Esophagus (tissue), 2 donors: ENCODE measurements around the gene RAI1. TPM values are rescaled to one million over a fixed set of nuclear protein-coding genes. Genes with fewer than 3 reads are reported as not detected.

ENCODE experiments used
- H3K27ac ChIP-seq, 2 donors: one replicate each; pipeline ENCODE4 v1.5.1; 2013; ENCODE audit warnings: low read depth in 2 of 2, mild to moderate bottlenecking in 2 of 2, inconsistent platforms in 1 of 2, low read length in 1 of 2, moderate library complexity in 1 of 2
- H3K27me3 ChIP-seq, 2 donors: one replicate each; pipeline ENCODE4 v1.6.1; 2013; ENCODE audit warnings: low read length in 2 of 2, control low read depth in 1 of 2, mild to moderate bottlenecking in 1 of 2; ENCODE audit not compliant: insufficient read depth in 2 of 2, control insufficient read depth in 1 of 2
- H3K36me3 ChIP-seq, 2 donors: one replicate each; pipeline ENCODE4 v1.6.1; 2013; ENCODE audit warnings: low read length in 1 of 2; ENCODE audit not compliant: control insufficient read depth in 2 of 2, insufficient read depth in 2 of 2
- H3K4me1 ChIP-seq, 2 donors: one replicate each; pipeline ENCODE4 v1.6.1; 2013; ENCODE audit warnings: low read length in 1 of 2; ENCODE audit not compliant: control insufficient read depth in 2 of 2, insufficient read depth in 2 of 2
- H3K4me3 ChIP-seq, 2 donors: one replicate each; pipeline ENCODE4 v1.5.1; 2013; ENCODE audit warnings: low read length in 2 of 2, mild to moderate bottlenecking in 2 of 2, low read depth in 1 of 2, moderate library complexity in 1 of 2
- H3K9me3 ChIP-seq, 2 donors: one replicate each; pipeline ENCODE4 v1.6.1; 2013; ENCODE audit warnings: mild to moderate bottlenecking in 2 of 2, low read depth in 1 of 2, low read length in 1 of 2, moderate library complexity in 1 of 2; ENCODE audit not compliant: control insufficient read depth in 2 of 2, insufficient read depth in 1 of 2
- WGBS, 2 donors: extraction: QIAGEN DNeasy Blood & Tissue Kit; methylation state at CpG; one replicate each; pipeline ENCODE4 v1.1.7; 2013; 5-methylcytosine and 5-hydroxymethylcytosine counted together
- polyA plus RNA-seq, 2 donors: library from polyadenylated mRNA; stranded (reverse); fragments of 200-250 nt; gene quantifications; one replicate each; pipeline ENCODE4 v1.2.3, GENCODE V29; 2013
- donor health status: healthy with polysubstance abuse.
- donor health status: Bipolar disorder and iron deficiency.

RAI1 gene
- polyA plus RNA-seq, 2 donors = 10.7 to 14.4 TPM

GRCh38 chr17:17696882-17697633 is 15.8 kb downstream of the RAI1 start:
- Histone ChIP-seq H3K27me3 (no peaks in the 10 kb centered on the region), H3K27ac (peak overlapping the region; percentile 52 to 92), H3K4me3 (no peak overlapping the region), H3K9me3 (no peaks in the 10 kb centered on the region), H3K4me1 (peaks cover 21 to 66% of the 10 kb centered on the region in 2 donors), H3K36me3 (no peaks in the 10 kb centered on the region)
- WGBS, 2 donors = 48 to 51% methylated on average over 13 of the region's 13 CpGs

DNA sequence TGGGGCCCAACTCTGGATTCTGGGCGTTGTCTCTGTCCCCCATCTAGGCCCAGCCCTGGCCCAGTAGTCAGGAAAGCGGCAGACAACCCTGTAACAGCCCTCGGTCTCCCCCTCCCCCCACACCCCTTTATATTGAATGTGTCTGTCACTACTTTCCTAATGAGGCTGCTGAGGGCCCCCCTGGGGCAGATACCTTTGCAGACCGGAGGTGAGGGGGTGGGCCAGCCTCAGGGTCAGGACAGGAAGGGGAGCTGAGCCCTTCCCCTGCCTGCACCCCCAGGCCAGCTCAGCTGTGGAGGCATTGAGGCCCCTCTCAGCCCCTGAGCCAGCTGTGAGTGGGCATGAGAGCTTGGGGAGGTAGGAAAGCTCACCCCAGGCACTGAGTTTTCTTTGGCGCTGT is 17.1 kb downstream of the RAI1 start:
- Histone ChIP-seq H3K9me3 (no peaks in the 10 kb centered on the region), H3K27me3 (no peaks in the 10 kb centered on the region), H3K27ac (peak overlapping the region; percentile 24 to 82), H3K4me1 (peaks cover 20 to 64% of the 10 kb centered on the region in 2 donors), H3K4me3 (no peak overlapping the region), H3K36me3 (no peaks in the 10 kb centered on the region)
- 59 to 64% methylated on average over 5 of the region's 5 CpGs for WGBS, 2 donors

- no peaks in the 10 kb centered on the region for H3K36me3 ChIP-seq
- H3K4me1 ChIP-seq = peaks cover 19 to 62% of the 10 kb centered on the region in 2 donors
- no peak overlapping the region for H3K4me3 ChIP-seq
- no peaks in the 10 kb centered on the region for H3K27me3 ChIP-seq
- no peaks in the 10 kb centered on the region for H3K9me3 ChIP-seq
- 37 to 58% methylated on average over 8 of the region's 8 CpGs for WGBS, 2 donors
- H3K27ac ChIP-seq = peak overlapping the region; percentile 24 to 82
Measured at GRCh38 chr17:17698869-17699351, 17.7 kb downstream of the RAI1 start.

DNA sequence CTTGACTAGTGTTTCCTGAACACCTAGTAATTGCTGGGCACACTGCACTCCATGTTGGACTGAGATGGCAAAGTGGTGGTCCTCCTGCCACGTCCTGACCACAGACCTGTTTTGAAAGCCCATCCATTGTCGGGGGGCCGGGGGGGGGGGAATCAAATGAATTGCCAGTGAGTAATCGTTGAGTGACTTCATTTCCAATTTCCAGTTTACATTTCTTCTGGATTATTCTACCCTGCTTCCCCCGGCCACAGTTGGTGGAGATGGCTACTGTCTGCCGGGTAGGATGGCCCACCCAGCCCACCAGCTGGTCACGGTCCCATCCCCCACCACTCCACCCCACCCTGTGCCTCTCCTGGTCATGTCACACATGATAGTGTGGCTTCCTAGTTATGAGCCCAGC is 18.2 kb downstream of the RAI1 start:
- H3K4me1 ChIP-seq = peaks cover 19 to 65% of the 10 kb centered on the region in 2 donors
- WGBS, 2 donors = 66 to 68% methylated on average over 7 of the region's 7 CpGs

DNA sequence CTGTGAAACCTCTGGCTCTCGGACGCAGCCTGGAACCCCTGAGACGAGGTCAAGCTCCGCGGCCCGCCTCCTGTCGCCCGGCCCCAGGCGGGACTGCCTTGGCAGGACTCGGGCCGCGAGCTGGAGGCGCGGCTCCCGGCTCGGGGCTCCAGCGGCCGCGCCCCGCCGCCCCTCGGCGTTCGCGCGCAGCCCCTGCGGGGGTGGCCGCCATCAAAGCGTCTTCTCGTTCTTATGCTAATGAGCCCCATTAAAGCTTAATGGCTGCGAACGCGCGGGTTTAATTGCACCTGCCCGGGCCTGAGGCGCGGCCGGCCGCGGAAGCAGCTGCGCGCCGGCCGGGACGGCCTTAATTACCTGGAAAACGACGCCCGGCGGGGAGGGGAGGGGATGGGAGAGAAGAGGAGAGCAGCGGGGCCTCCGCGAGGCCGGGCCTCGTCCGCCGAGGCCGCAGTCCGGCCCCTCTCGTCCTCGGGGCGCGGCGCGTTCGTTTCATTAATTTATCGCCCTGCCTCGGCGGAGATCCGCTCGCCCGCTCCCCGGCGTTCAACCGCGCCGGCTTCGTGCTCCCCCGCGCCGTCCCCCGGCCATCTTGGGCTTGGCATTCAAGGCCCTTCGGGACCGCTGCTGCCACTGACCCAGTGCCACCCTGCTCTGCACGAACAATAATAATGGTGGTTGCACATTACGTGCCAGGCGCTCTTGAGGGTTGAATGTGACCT is 19.2 kb downstream of the RAI1 start:
- Histone ChIP-seq H3K27me3 (no peaks in the 10 kb centered on the region), H3K4me3 (peak overlapping the region; percentile 7 to 18), H3K27ac (peak overlapping the region; percentile 17 to 63), H3K36me3 (peaks cover 0 to 2% of the 10 kb centered on the region in 2 donors), H3K9me3 (no peaks in the 10 kb centered on the region), H3K4me1 (peaks cover 19 to 61% of the 10 kb centered on the region in 2 donors)
- 30 to 32% methylated on average over 81 to 86 of the region's 86 CpGs for WGBS, 2 donors

More for the DNA sequence above, 18.2 kb downstream of the RAI1 start:
- Histone ChIP-seq H3K4me3 (no peak overlapping the region), H3K27me3 (no peaks in the 10 kb centered on the region), H3K9me3 (no peaks in the 10 kb centered on the region), H3K27ac (peak overlapping the region; percentile 15 to 82), H3K36me3 (peaks cover 0 to 2% of the 10 kb centered on the region in 2 donors)

DNA sequence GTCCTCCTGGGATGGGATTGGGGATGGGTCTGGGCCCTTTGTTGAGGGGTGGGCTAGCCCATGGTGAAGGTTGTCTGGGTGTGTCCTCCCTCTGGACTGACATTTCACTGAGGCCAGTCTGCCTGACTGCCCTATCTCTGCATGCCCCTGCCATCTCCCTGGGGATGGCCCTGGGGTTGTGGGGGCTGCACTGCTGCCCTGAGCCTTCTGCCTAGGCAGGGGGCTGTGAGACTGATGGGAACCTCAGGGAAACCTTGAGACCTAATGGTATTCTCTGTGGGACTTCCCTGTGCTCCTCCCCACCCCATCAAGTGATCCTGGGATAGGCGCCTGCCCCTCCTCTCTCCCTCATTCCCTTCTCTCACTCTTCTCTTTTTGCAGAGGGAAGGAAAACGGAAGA is 19.9 kb downstream of the RAI1 start:
- no peak overlapping the region for H3K27ac ChIP-seq
- peaks cover 0 to 2% of the 10 kb centered on the region in 2 donors for H3K36me3 ChIP-seq
- no peaks in the 10 kb centered on the region for H3K27me3 ChIP-seq
- H3K4me1 ChIP-seq = peaks cover 19 to 58% of the 10 kb centered on the region in 2 donors
- no peaks in the 10 kb centered on the region for H3K9me3 ChIP-seq
- no peak overlapping the region for H3K4me3 ChIP-seq
- 78 to 90% methylated on average over 1 to 2 of the region's 2 CpGs for WGBS, 2 donors

DNA sequence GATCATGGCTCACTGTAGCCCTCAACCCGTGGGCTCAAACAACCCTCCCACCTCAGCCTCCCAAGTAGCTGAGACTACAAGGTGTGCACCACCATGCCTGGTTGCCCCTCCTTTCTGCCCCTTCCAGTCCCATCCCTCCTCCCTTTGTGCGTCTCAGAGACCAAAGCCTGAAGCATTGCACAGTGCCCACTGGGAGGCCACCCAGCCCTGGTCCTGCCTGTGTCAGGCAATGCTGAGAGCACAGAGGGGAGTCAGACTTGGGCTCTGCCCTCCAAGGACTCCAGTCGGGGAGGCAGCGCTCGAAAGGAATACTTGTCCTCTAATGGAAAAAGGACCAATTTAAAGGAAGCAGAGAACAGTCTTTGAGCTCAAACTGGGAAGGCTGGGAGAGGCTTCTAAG is 20.4 kb downstream of the RAI1 start:
- peaks cover 19 to 55% of the 10 kb centered on the region in 2 donors for H3K4me1 ChIP-seq
- H3K27ac ChIP-seq = no peak overlapping the region
- H3K4me3 ChIP-seq = no peak overlapping the region
- H3K27me3 ChIP-seq = no peaks in the 10 kb centered on the region
- no peaks in the 10 kb centered on the region for H3K9me3 ChIP-seq
- H3K36me3 ChIP-seq = peaks cover 0 to 2% of the 10 kb centered on the region in 2 donors
- 76 to 81% methylated on average over 5 of the region's 5 CpGs for WGBS, 2 donors

GRCh38 chr17:17702449-17703139 is 21.3 kb downstream of the RAI1 start:
- Histone ChIP-seq H3K36me3 (peaks cover 0 to 2% of the 10 kb centered on the region in 2 donors), H3K4me1 (peaks cover 15 to 49% of the 10 kb centered on the region in 2 donors), H3K27me3 (no peaks in the 10 kb centered on the region), H3K27ac (no peak overlapping the region), H3K9me3 (no peaks in the 10 kb centered on the region), H3K4me3 (no peak overlapping the region)
- WGBS, 2 donors = 70 to 72% methylated on average over 10 of the region's 10 CpGs

DNA sequence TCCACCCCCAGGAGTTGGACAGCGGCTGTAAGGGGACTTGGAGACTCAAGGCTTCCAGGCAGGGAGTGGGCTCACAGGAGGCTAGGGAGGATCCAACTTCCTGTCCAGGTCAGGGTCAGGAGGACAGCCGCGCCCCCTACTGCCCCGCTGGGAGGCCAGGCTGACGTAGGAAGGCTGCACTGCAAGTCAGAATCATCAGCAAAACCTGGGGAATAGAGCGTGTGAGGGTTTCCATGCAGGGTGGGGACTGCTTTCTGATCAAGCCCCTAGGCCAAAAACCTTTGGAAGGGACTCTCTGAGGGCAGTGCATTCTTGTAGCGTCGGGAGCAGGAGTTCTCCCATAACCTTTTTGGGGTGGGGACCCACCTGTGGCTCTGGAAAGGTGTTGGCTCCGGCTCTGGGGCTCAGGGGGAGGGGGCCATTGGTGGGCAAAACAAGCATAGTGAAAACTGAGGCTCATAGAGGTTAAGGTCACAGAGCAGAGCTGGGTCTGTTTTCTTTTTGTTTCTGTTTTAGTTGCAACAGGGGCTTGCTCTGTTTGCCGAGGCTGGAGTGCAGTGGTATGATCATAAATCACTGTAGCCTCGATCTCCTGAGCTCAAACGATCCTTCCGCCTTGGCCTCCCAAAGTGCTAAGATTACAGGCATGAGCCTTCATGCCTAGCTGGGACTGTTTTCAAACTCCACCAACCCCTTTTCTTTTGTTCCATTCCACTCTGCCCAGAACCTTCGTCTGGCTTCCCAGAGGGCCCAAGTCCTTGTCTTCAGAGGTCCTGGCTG is 22.1 kb downstream of the RAI1 start:
- Histone ChIP-seq H3K4me1 (peaks cover 13 to 42% of the 10 kb centered on the region in 2 donors), H3K4me3 (no peak overlapping the region), H3K9me3 (no peaks in the 10 kb centered on the region), H3K36me3 (peaks cover 0 to 2% of the 10 kb centered on the region in 2 donors), H3K27ac (no peak overlapping the region), H3K27me3 (no peaks in the 10 kb centered on the region)
- WGBS, 2 donors = 53 to 55% methylated on average over 14 of the region's 14 CpGs
